ENCODE measurements around the gene RBP5. TPM values are rescaled to one million over a fixed set of nuclear protein-coding genes. Genes with fewer than 3 reads are reported as not detected.
"Not testable (repeated sequence)": the region's sequence is repeated elsewhere in the genome, so short reads cannot be mapped to it uniquely, and the experiment has no call there.

The RBP5 gene
- total RNA-seq, 1 donor from 2014 or later, result not detected

DNA sequence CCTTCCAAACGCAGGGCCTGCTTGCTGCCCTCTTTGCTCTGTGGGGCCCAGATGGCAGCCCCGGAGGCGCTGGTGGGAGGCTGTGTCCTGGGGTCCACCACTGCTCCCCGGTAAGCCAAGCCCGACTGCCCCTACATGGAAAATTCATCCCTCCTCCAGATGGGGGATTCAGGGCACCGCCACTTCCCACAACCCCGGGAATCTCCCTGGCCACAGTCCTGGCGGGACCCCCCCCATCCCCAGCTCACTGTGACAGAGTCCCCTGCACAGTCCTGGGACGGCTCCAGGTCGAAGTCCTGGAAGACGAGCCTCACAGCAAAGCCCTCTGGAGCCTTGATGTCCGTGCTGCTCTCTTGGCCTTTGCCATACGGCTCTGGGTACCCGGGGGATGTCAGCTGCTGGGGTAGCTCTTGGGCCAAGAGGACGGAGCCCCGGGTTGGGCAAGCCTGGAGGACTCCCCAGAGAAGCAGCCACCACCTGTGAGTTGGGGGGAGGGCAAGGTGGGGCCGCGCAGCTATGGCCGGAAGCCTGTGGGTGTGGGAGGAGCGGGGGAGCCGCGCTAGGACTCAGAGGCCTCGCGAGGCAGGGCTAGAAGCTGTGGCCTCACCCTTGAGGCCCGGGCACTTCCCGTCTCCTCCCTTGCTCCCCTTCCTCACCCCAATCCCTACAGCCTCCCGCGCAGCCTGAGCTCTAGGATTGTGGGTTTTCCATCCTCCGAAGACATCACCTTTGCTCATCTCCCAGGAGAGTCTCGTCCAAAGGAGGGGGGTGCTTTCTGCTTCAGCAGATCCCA, 20.5 kb downstream of the RBP5 start:
- H3K27ac Mint-ChIP-seq (ENCODE audit: unreplicated experiment), result peak overlapping the region; percentile 94
- H3K36me3 Mint-ChIP-seq (ENCODE audit: low read depth), result peaks cover 10% of the 10 kb centered on the region
- peak; percentile 90 for DNase-seq (ENCODE audit: low spot score)
- H3K27me3 Mint-ChIP-seq (ENCODE audit: low read depth), result no peaks in the 10 kb centered on the region
- H3K4me3 Mint-ChIP-seq (ENCODE audit: unreplicated experiment), result peak overlapping the region; percentile 88
- H3K9me3 Mint-ChIP-seq (ENCODE audit: low read depth), result peaks cover 11% of the 10 kb centered on the region
- TF ChIP-seq CTCF (IDR thresholded peaks at IDR 0.05), result no peak
- H3K4me1 Mint-ChIP-seq (ENCODE audit: low read depth), result peaks cover 19% of the 10 kb centered on the region

GRCh38 chr12:7107636-7108002, 21.1 kb downstream of the RBP5 start:
- Mint-ChIP-seq H3K36me3 (ENCODE audit: low read depth) (peaks cover 10% of the 10 kb centered on the region), H3K27ac (ENCODE audit: unreplicated experiment) (peak overlapping the region; percentile 94), H3K27me3 (ENCODE audit: low read depth) (no peaks in the 10 kb centered on the region), H3K9me3 (ENCODE audit: low read depth) (peaks cover 11% of the 10 kb centered on the region), H3K4me1 (ENCODE audit: low read depth) (peaks cover 19% of the 10 kb centered on the region), H3K4me3 (ENCODE audit: unreplicated experiment) (peak overlapping the region; percentile 88)
- no peak for DNase-seq (ENCODE audit: low spot score)
- no peak for TF ChIP-seq CTCF (IDR thresholded peaks at IDR 0.05)

GRCh38 chr12:7107181-7107580, 21.5 kb downstream of the RBP5 start:
- not testable (repeated sequence) for H3K27ac Mint-ChIP-seq (ENCODE audit: unreplicated experiment); H3K27me3 Mint-ChIP-seq (ENCODE audit: low read depth); H3K36me3 Mint-ChIP-seq (ENCODE audit: low read depth); DNase-seq (ENCODE audit: low spot score); H3K4me3 Mint-ChIP-seq (ENCODE audit: unreplicated experiment)
- peaks cover 24% of the 10 kb centered on the region for H3K4me1 Mint-ChIP-seq (ENCODE audit: low read depth)
- peaks cover 11% of the 10 kb centered on the region for H3K9me3 Mint-ChIP-seq (ENCODE audit: low read depth)

DNA sequence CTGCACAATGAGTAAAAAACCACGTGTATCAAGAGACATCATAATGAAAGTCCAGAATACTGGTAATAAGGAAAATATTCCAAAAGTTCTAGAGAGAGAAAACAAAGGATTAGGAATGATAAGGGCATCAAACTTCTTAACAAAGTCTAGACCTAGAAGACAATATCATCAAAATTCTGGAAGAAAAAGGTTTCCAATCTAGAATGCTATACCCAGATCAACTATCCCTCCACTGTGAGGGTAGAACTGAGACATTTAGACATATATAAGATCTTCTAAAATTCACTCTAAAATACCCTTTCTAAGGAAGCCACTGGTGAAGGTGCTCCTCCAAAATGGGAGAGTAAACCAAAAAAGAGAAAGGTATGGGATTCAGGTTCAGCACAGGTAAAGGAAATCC, 22.6 kb downstream of the RBP5 start:
- H3K9me3 Mint-ChIP-seq (ENCODE audit: low read depth), result peaks cover 11% of the 10 kb centered on the region
- no peak for DNase-seq (ENCODE audit: low spot score)
- H3K4me3 Mint-ChIP-seq (ENCODE audit: unreplicated experiment), result no peak overlapping the region
- no peaks in the 10 kb centered on the region for H3K27me3 Mint-ChIP-seq (ENCODE audit: low read depth)
- peaks cover 26% of the 10 kb centered on the region for H3K4me1 Mint-ChIP-seq (ENCODE audit: low read depth)
- H3K27ac Mint-ChIP-seq (ENCODE audit: unreplicated experiment), result no peak overlapping the region
- H3K36me3 Mint-ChIP-seq (ENCODE audit: low read depth), result peaks cover 10% of the 10 kb centered on the region
- no peak for TF ChIP-seq CTCF (IDR thresholded peaks at IDR 0.05)

GRCh38 chr12:7103837-7104584, 24.7 kb downstream of the RBP5 start:
- no peak overlapping the region for H3K4me3 Mint-ChIP-seq (ENCODE audit: unreplicated experiment)
- peaks cover 11% of the 10 kb centered on the region for H3K9me3 Mint-ChIP-seq (ENCODE audit: low read depth)
- TF ChIP-seq CTCF (IDR thresholded peaks at IDR 0.05), result no peak
- no peak overlapping the region for H3K27ac Mint-ChIP-seq (ENCODE audit: unreplicated experiment)
- no peaks in the 10 kb centered on the region for H3K27me3 Mint-ChIP-seq (ENCODE audit: low read depth)
- H3K4me1 Mint-ChIP-seq (ENCODE audit: low read depth), result peaks cover 20% of the 10 kb centered on the region
- H3K36me3 Mint-ChIP-seq (ENCODE audit: low read depth), result peaks cover 12% of the 10 kb centered on the region
- DNase-seq (ENCODE audit: low spot score), result no peak
